Activated T-helper 1 cell treated with anti-CD3 and anti-CD28 coated beads, Interleukin-12 subunit alpha, Interleukin-12 subunit beta, Interleukin-2, Interleukin-4 antibody, amounts not matched to agents 30 ng/mL and 10 ng/mL and 1 ng/mL, durations not matched to agents 14 hours and 24 hours and 36 hours (primary cell): ENCODE measurements around the gene MICAL3. TPM values are rescaled to one million over a fixed set of nuclear protein-coding genes. Genes with fewer than 3 reads are reported as not detected.

Source experiments
- DNase-seq: peaks from one replicate; pipeline ENCODE4 v3.0.0; 2021; ENCODE audit warnings: low spot score
- H3K27ac Mint-ChIP-seq: one replicate; pipeline ENCODE4 v1.8.0; 2021; ENCODE audit warnings: mild to moderate bottlenecking, mixed read lengths
- H3K27me3 Mint-ChIP-seq: one replicate; pipeline ENCODE4 v1.8.0; 2022; ENCODE audit warnings: mild to moderate bottlenecking, moderate library complexity, mixed read lengths; ENCODE audit not compliant: insufficient read depth
- H3K36me3 Mint-ChIP-seq: one replicate; pipeline ENCODE4 v1.8.0; 2021; ENCODE audit warnings: low read depth, mixed read lengths
- H3K4me1 Mint-ChIP-seq: one replicate; pipeline ENCODE4 v1.8.0; 2021; ENCODE audit warnings: low read depth, mixed read lengths
- H3K4me3 Mint-ChIP-seq: one replicate; pipeline ENCODE4 v1.8.0; 2021; ENCODE audit warnings: mild to moderate bottlenecking, moderate library complexity, mixed read lengths
- H3K9me3 Mint-ChIP-seq: one replicate; pipeline ENCODE4 v1.8.0; 2021; ENCODE audit warnings: mixed read lengths
- intact Hi-C: fragments of 100-400 bp; cut with micrococcal nuclease; formaldehyde crosslinking; loops from one replicate; pipeline ENCODE4 v1.15.1; 2024
- total RNA-seq: library from RNA; stranded (reverse); gene quantifications from 2 replicates; pipeline ENCODE4 v1.2.3, GENCODE V29; 2022

Gene MICAL3
- total RNA-seq, 1 donor from 2014 or later, result 50.6 TPM

GRCh38 chr22:17957204-17957603 is 67.2 kb downstream of the MICAL3 start:
- no peak for DNase-seq
- intact Hi-C loops, result no loop called here
- Mint-ChIP-seq H3K9me3 (no peaks in the 10 kb centered on the region), H3K27me3 (no peaks in the 10 kb centered on the region), H3K4me1 (no peaks in the 10 kb centered on the region), H3K4me3 (no peak overlapping the region), H3K27ac (no peak overlapping the region), H3K36me3 (no peaks in the 10 kb centered on the region)

GRCh38 chr22:17956630-17957029 is 67.7 kb downstream of the MICAL3 start:
- H3K9me3 Mint-ChIP-seq, result no peaks in the 10 kb centered on the region
- no peak overlapping the region for H3K27ac Mint-ChIP-seq
- no peak for DNase-seq
- H3K36me3 Mint-ChIP-seq, result no peaks in the 10 kb centered on the region
- H3K27me3 Mint-ChIP-seq, result no peaks in the 10 kb centered on the region
- H3K4me3 Mint-ChIP-seq, result no peak overlapping the region
- H3K4me1 Mint-ChIP-seq, result no peaks in the 10 kb centered on the region
- intact Hi-C loops, result no loop called here

- Mint-ChIP-seq H3K27ac (no peak overlapping the region), H3K4me1 (no peaks in the 10 kb centered on the region), H3K36me3 (no peaks in the 10 kb centered on the region), H3K9me3 (no peaks in the 10 kb centered on the region), H3K4me3 (no peak overlapping the region), H3K27me3 (no peaks in the 10 kb centered on the region)
- intact Hi-C loops, result no loop called here
- DNase-seq, result no peak
Measured at GRCh38 chr22:17955590-17956379, 68.6 kb downstream of the MICAL3 start.

DNA sequence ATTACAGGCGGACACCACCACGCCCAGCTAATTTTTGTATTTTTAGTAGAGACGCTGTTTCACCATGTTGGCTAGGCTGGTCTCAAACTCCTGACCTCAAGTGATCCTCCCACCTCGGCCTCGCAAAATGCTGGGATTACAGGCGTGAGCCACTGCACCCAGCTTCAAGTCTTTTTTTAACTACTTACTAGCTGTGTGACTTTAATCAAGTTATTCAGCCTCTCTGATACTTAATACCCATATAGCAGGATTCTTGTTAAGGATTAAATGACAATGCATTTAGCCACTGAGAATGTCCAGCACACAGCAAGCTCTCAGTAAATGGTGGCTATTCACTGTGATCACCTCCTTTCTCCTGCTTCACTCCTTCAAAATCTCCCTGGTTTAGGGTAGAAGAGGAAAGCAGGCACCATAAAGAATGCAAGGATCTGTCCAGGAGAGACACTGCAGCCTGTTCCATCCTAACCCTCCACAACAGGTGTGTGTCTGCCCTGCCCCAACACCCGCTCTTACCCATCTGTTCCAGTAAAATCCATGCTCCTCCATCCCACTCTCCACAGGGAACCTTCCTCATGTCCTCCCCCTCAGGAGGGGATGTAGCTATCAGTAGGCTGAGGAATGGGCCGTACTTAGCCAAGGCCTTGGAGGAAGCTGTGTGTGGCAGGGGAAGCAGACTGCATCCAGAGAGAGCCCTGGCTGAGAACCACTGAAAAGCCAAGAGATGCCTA is 69.3 kb downstream of the MICAL3 start:
- no peak overlapping the region for H3K4me3 Mint-ChIP-seq
- no peaks in the 10 kb centered on the region for H3K36me3 Mint-ChIP-seq
- H3K27ac Mint-ChIP-seq, result no peak overlapping the region
- H3K27me3 Mint-ChIP-seq, result no peaks in the 10 kb centered on the region
- H3K4me1 Mint-ChIP-seq, result no peaks in the 10 kb centered on the region
- no peak for DNase-seq
- no peaks in the 10 kb centered on the region for H3K9me3 Mint-ChIP-seq
- intact Hi-C loops, result no loop called here

DNA sequence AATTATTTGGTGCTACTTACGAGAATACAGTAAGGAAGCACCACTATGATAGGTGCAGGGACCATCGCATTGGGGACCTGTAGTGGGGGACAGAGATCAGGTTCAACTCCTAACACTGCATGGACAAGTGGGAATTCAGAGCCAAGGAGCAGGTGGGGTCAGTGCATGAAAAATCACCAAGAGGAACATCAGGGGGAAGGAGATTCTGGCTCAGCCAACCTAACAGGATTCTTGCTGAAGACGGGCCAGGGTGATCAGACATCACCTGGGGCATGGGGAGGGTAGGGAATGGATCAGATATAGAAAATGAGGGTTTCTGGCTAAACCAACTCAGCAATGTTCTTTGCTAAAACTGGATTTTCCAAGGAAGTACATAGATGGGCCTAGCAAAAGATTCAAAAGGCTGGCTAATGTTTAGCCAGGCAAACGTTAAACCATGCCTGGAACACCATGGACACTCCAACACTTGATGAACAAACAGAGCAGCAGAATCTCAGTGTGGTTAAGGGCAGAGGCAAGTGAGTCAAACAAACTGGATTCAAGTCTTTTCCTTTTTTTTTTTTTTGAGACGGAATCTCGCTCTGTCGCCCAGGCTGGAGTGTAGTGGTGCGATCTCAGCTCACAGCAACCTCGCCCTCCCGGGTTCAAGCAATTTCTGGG is 70.0 kb downstream of the MICAL3 start:
- no peaks in the 10 kb centered on the region for H3K36me3 Mint-ChIP-seq
- H3K4me1 Mint-ChIP-seq, result no peaks in the 10 kb centered on the region
- H3K9me3 Mint-ChIP-seq, result no peaks in the 10 kb centered on the region
- no peak overlapping the region for H3K4me3 Mint-ChIP-seq
- no peak for DNase-seq
- intact Hi-C loops, result no loop called here
- H3K27me3 Mint-ChIP-seq, result no peaks in the 10 kb centered on the region
- H3K27ac Mint-ChIP-seq, result no peak overlapping the region

- intact Hi-C loops, result no loop called here
- DNase-seq, result no peak
- H3K27ac Mint-ChIP-seq, result no peak overlapping the region
- H3K9me3 Mint-ChIP-seq, result no peaks in the 10 kb centered on the region
- no peaks in the 10 kb centered on the region for H3K4me1 Mint-ChIP-seq
- H3K4me3 Mint-ChIP-seq, result no peak overlapping the region
- H3K36me3 Mint-ChIP-seq, result no peaks in the 10 kb centered on the region
- no peaks in the 10 kb centered on the region for H3K27me3 Mint-ChIP-seq
Measured at GRCh38 chr22:17953147-17953546, 71.2 kb downstream of the MICAL3 start.

GRCh38 chr22:17952273-17952801 is 72.0 kb downstream of the MICAL3 start:
- intact Hi-C loops, result no loop called here
- Mint-ChIP-seq H3K27me3 (no peaks in the 10 kb centered on the region), H3K4me1 (no peaks in the 10 kb centered on the region), H3K9me3 (no peaks in the 10 kb centered on the region), H3K27ac (no peak overlapping the region), H3K4me3 (no peak overlapping the region), H3K36me3 (no peaks in the 10 kb centered on the region)
- no peak for DNase-seq

DNA sequence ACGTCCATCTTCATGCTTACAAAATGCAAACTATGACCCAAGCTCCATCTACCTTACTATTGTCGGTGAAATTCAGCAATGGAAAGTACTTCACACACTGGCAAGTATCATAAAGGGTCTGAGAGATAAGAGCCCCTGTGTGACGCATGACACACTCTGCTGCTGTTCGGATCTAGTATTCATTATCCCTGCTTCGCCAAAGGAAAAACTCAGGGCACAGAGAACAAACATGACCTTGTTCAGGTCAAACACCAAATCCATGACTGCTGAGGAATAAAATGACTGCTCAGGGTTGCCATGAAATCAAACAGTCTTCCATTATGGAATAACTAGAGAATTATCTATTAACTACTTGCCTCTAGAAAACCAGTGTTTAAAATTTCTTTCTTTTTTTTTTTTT is 73.0 kb downstream of the MICAL3 start:
- Mint-ChIP-seq H3K36me3 (no peaks in the 10 kb centered on the region), H3K27me3 (no peaks in the 10 kb centered on the region), H3K4me3 (no peak overlapping the region), H3K4me1 (no peaks in the 10 kb centered on the region), H3K27ac (no peak overlapping the region), H3K9me3 (no peaks in the 10 kb centered on the region)
- DNase-seq, result no peak
- intact Hi-C loops, result no loop called here

DNA sequence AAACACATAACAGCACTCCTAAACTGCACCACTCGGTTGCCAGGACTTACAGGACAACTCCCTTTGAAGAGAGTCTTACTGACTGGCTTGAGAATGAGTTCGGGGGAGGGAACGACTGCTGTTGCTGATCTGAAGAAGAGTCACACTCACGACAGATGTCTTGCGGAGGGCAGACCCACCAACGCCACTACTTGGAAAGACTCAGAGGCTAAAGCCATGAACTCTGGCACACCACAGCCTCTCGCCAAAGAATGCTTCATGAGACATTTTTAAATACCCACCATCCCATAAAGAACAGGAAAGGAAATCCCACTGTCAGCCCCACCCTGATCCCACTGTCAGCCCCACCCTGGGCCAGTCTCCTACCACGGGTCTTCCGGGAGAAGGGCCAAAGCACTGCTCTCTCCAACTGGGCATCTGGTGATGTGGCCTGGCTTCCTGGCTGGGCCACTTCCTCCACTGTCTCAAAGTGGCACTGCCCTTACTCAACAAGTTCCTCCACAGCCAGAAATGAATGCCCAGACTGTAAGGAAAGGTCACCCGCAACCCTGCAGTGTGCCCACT is 73.6 kb downstream of the MICAL3 start:
- Mint-ChIP-seq H3K27me3 (no peaks in the 10 kb centered on the region), H3K36me3 (no peaks in the 10 kb centered on the region), H3K4me1 (no peaks in the 10 kb centered on the region), H3K9me3 (no peaks in the 10 kb centered on the region), H3K4me3 (no peak overlapping the region), H3K27ac (no peak overlapping the region)
- intact Hi-C loops, result no loop called here
- no peak for DNase-seq

- no peak for DNase-seq
- H3K4me1 Mint-ChIP-seq, result no peaks in the 10 kb centered on the region
- H3K27ac Mint-ChIP-seq, result no peak overlapping the region
- H3K27me3 Mint-ChIP-seq, result no peaks in the 10 kb centered on the region
- no peaks in the 10 kb centered on the region for H3K36me3 Mint-ChIP-seq
- H3K9me3 Mint-ChIP-seq, result no peaks in the 10 kb centered on the region
- intact Hi-C loops, result no loop called here
- no peak overlapping the region for H3K4me3 Mint-ChIP-seq
Measured at GRCh38 chr22:17949642-17950473, 74.5 kb downstream of the MICAL3 start.

DNA sequence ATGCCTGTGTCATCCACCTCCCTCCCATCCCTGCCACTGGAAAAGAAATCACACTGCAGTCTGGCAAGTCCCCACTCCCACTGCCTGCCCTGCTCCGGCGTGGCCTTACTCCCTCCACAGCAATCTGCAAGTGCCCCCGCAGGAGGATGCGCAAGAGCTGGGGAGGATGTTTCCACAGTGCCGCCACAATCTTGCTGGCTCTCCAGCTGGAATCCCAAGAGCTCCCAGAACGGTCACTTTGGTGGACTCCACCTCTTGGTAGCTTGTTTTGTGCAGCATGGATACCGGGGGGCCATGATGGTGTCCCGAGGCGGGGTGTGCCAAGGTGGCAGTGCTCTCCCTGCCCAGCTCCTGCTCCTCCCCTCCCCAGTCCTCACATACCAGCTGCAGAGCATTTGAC is 76.3 kb downstream of the MICAL3 start:
- Mint-ChIP-seq H3K4me3 (no peak overlapping the region), H3K27me3 (no peaks in the 10 kb centered on the region), H3K27ac (no peak overlapping the region), H3K4me1 (no peaks in the 10 kb centered on the region), H3K36me3 (no peaks in the 10 kb centered on the region), H3K9me3 (no peaks in the 10 kb centered on the region)
- no peak for DNase-seq
- intact Hi-C loops, result no loop called here

DNA sequence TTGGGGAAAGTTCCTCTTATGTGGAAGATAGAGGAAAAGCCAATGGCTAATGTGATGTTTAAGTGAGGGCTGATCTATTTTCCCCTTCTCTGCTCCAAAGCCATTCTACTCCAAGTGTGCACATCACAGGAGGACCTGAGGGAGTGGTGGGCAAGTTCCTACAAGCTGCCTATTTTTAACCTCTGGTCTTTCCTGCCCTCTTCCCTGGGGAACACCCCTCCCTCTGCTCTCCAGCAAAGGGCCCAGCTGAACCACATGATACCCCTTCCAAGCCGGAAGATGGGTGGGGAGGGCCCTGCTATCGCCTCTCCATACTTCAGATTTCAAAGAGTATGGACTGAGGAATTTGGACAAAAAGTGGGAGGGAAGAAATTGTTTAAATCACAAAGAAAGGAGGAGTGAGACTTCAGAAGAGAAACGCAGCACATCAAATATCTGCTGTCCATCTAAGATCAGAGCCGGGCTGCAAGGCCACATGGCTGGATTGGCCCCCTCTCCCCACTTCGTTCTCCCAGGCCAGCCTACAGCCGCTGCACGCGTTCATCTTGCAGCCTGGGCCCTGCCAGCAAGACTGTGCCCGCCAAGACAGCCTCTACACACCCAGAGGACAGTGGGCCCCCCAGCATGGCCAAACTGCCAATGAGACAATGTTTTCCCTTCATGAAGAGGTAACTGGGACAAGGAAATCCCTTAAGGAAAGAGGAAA is 77.5 kb downstream of the MICAL3 start:
- Mint-ChIP-seq H3K4me3 (no peak overlapping the region), H3K27ac (no peak overlapping the region), H3K36me3 (no peaks in the 10 kb centered on the region), H3K27me3 (no peaks in the 10 kb centered on the region), H3K4me1 (no peaks in the 10 kb centered on the region), H3K9me3 (no peaks in the 10 kb centered on the region)
- intact Hi-C loops, result no loop called here
- DNase-seq, result no peak
